Retinal pigment epithelial cell (primary cell): ENCODE measurements around the gene TCF21.

ENCODE experiments used
- DNase-seq: peaks from one replicate; pipeline ENCODE4 v3.0.0-alpha.2; 2010; ENCODE audit warnings: low read depth
- H3K4me3 ChIP-seq: 2 replicates; pipeline ENCODE4 v1.5.1; 2011; ENCODE audit warnings: mild to moderate bottlenecking, low read length, control low read depth, moderate library complexity
- CTCF ChIP-seq: conservative IDR thresholded peaks from 2 replicates; pipeline ENCODE4 v1.5.1; 2011; ENCODE audit warnings: low read depth, low read length, control low read depth, inconsistent platforms

The TCF21 gene

GRCh38 chr6:133887880-133888230 is 1.1 kb upstream of the TCF21 start:
- no peak for DNase-seq
- H3K4me3 ChIP-seq: no peak overlapping the region
- TF ChIP-seq CTCF: no peak

DNA sequence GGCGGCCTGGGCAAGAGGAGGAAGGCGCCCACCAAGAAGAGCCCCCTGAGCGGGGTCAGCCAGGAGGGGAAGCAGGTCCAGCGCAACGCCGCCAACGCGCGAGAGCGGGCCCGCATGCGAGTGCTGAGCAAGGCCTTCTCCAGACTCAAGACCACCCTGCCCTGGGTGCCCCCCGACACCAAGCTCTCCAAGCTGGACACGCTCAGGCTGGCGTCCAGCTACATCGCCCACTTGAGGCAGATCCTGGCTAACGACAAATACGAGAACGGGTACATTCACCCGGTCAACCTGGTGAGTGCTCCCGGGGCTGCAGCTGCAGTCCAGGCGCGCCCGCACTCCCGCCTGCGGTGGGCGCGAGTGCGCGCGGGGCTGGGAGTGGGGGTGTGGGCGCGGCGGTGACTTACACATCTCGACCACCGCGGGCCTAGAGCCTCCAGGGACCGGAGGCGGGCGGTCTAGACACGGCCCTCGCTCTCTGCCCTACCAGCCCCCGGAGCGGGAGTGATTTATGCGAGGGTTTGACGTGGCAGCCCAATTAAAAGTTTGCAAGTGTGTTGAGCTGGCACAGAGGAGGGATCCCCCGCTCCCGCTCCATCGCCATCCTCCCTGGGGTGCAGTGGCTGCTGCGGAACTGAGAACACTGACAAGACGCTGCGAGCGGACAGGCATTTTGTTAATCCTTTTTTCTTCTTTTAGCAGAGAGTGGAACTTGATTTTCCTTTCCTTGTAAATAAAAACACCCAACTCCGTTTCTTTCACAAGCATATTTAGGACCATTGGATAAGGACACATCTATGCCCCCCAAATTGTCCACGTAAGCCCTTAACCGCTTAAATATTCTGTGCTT is 867 bp downstream of the TCF21 start:
- H3K4me3 ChIP-seq: peak overlapping the region; percentile 52
- DNase-seq: no peak
- TF ChIP-seq CTCF: peak; percentile 32

DNA sequence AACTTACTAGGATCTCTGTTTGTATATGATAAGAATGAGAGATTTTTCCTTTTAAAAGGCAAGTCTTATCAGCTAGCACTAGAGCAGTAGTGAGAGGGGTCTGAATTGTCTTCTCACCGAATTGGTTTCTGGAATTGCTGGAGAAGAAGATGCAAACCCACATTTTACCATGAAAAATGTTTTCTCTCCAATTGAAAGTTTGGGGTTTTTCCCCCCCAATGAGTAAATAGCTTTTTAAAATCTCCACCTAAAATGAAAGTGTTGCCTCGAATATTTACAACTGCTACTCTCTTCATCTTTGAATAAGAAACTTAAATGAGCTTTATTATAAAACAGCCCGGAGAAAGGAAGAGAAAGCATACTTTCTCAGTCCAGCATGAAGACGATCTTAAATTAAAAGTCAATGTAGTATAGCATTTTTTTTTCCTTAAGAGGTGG is 1.8 kb downstream of the TCF21 start:
- peak overlapping the region; percentile 39 for H3K4me3 ChIP-seq
- no peak for DNase-seq
- TF ChIP-seq CTCF: no peak

- H3K4me3 ChIP-seq: peak overlapping the region; percentile 39
- TF ChIP-seq CTCF: no peak
- no peak for DNase-seq
Observed at GRCh38 chr6:133891149-133891926, 2.4 kb downstream of the TCF21 start.

DNA sequence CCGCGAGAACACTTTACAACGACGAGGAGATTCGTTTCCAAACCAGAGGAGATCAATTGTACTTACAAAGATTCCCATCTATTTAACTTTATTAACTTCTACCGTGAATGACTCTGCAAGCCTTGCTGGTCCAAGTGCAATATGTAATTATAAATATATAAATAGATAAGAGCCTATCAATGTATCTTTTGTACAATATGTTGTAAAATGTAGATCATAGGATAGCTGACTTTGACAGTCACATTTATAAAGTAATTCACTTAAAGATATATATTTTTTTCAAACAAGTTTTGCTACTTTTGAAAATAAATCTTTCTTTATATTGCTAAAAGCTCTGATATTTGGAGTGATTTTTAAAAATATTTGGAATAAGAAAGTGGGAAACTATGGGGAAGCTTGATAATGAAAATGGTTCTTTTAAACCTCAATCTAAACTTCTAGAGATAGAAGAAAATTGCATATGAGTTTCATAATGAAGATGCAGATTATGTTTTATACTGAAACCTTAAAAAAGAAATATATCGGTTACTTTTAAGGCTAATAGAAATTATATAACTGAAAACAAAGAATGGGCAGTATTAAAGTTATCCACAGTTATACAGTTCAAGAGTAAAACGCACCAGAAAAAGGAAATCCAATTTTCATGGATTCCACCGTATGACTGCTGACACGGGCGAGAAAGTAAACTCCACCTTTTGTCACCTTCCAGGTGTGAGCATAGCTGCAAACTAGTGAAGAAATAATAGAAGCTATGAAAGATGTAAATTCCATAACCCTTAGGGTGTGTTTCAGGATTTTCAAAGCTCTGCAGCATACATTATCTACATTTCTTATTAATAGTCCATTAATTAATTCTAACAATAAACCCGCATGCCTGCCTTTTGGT is 3.3 kb downstream of the TCF21 start:
- TF ChIP-seq CTCF: no peak
- peak overlapping the region; percentile 39 for H3K4me3 ChIP-seq

DNA sequence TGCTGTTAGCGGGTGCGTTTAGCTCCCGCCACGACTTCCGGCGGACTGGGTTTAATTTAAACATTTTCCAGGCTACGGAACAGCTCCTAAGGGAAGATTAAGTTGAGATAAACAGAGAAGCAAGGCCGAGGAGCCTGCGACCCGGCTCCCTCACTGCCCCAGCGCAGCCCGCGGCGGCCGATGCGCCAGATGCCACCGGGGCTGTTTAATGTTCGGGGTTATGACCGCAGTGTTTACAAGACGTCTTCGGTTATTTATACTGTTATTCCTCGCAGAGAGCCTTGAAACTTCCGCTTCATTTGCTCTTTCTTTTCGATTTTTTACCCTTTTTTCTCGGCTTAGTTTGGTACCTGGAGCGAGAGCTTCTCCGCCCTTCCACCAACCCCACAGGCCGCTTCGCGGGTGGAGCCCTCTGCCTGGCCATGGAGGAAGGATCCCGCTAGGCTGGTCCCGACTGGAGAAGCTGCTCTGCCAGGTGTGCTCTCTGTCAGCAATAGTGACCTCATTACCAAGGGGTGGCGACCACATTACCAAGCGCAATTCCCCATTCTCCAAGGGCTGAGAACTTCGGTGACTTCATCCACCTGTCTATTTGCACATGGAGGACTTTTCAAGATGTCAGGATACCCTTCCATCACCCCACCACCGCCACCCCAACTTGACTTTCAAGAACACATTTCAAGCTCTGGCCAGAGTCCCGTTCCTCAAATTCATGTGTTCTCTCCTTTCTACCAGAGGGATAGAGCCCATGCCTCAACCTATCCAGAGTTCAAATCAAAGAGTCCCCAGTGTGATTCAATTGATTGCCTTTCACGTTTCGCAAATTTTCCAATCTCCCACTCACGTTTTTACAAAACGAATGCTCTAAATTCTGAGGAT is 4.1 kb downstream of the TCF21 start:
- no peak for DNase-seq
- H3K4me3 ChIP-seq: no peak overlapping the region
- no peak for TF ChIP-seq CTCF

More for the DNA sequence above, 3.3 kb downstream of the TCF21 start:
- no peak for DNase-seq
